Hepatocyte (in vitro differentiated cells): ENCODE data around the gene SLC66A3.

Experiments
- EZH2 ChIP-seq: fragments of 200-600 bp; sonication (generic); IDR thresholded peaks from 2 replicates; pipeline ENCODE4 v1.6.1; 2016; ENCODE audit warnings: antibody characterized with exemption, mild to moderate bottlenecking, borderline replicate concordance
- TF ChIP-seq, protein P1 (sequence below): fragments of 200-600 bp; sonication (generic); IDR thresholded peaks from 2 replicates; pipeline ENCODE4 v1.5.1; 2016; ENCODE audit warnings: antibody characterized with exemption, mild to moderate bottlenecking; ENCODE audit not compliant: poor library complexity

DNA sequence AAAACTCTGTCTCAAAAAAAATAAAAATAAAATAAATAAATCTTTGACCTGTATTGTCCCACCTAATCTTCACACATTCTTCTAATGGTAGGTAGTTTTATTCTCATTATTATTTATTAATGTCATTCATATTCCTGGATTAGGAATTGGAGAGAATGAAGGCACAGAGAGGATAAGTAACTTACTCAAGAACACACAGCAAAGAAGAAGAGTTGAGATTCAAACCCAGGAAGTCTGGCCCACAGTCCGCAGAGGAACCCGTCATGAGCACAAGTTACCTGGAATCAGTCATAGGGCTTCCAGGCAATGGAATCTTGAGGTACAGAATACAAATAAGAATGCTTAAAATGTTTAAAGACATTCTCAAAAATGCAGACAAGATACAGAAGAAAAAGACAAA lies 46.3 kb upstream of the SLC66A3 start:
- TF ChIP-seq, protein P1, sequence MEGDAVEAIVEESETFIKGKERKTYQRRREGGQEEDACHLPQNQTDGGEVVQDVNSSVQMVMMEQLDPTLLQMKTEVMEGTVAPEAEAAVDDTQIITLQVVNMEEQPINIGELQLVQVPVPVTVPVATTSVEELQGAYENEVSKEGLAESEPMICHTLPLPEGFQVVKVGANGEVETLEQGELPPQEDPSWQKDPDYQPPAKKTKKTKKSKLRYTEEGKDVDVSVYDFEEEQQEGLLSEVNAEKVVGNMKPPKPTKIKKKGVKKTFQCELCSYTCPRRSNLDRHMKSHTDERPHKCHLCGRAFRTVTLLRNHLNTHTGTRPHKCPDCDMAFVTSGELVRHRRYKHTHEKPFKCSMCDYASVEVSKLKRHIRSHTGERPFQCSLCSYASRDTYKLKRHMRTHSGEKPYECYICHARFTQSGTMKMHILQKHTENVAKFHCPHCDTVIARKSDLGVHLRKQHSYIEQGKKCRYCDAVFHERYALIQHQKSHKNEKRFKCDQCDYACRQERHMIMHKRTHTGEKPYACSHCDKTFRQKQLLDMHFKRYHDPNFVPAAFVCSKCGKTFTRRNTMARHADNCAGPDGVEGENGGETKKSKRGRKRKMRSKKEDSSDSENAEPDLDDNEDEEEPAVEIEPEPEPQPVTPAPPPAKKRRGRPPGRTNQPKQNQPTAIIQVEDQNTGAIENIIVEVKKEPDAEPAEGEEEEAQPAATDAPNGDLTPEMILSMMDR: no peak
- no peak for TF ChIP-seq EZH2
